WTC11 (cell line): ENCODE measurements around the gene ARL9. TPM values are rescaled to one million over a fixed set of nuclear protein-coding genes. Genes with fewer than 3 reads are reported as not detected.

Source experiments
- ATAC-seq: fragments of 200-7000 bp; cut with Tn5 transposase; 2 replicates; pipeline ENCODE4 v1.10.0; 2021; ENCODE audit warnings: mild to moderate bottlenecking, moderate library complexity
- CTCF ChIA-PET: fragments of 300-600 bp; sonication (Branson Sonifier 250); formaldehyde crosslinking; loops from one replicate; lab custom pipeline; 2021; ENCODE audit warnings: antibody characterized with exemption; lab: Charles Lee
- POLR2A ChIA-PET: fragments of 350-600 bp; sonication (Branson Sonifier 250); formaldehyde crosslinking; loops from one replicate; lab custom pipeline; 2021; ENCODE audit warnings: antibody characterized with exemption; lab: Charles Lee
- DNase-seq: peaks from one replicate; pipeline ENCODE4 v3.0.0; 2021; ENCODE audit warnings: low spot score
- H3K27ac Mint-ChIP-seq: 2 replicates; pipeline ENCODE4 v1.8.0; 2021; ENCODE audit warnings: mixed read lengths
- H3K27me3 Mint-ChIP-seq: 2 replicates; pipeline ENCODE4 v1.8.0; 2021; ENCODE audit warnings: low read depth, mild to moderate bottlenecking, moderate library complexity, mixed read lengths
- H3K36me3 Mint-ChIP-seq: 2 replicates; pipeline ENCODE4 v1.8.0; 2021; ENCODE audit warnings: mixed read lengths
- H3K4me1 Mint-ChIP-seq: 2 replicates; pipeline ENCODE4 v1.8.0; 2022; ENCODE audit warnings: mixed read lengths
- H3K4me3 Mint-ChIP-seq: 2 replicates; pipeline ENCODE4 v1.8.0; 2021; ENCODE audit warnings: mild to moderate bottlenecking, moderate library complexity, mixed read lengths
- H3K9me3 Mint-ChIP-seq: 2 replicates; pipeline ENCODE4 v1.8.0; 2021; ENCODE audit warnings: mixed read lengths
- ATF3 ChIP-seq: sonication (generic); formaldehyde crosslinking; conservative IDR thresholded peaks from 2 replicates; pipeline ENCODE4 v1.8.1; 2022; ENCODE audit warnings: mild to moderate bottlenecking, missing genetic modification reagents
- ATF6 ChIP-seq: sonication (generic); formaldehyde crosslinking; IDR thresholded peaks from 2 replicates; pipeline ENCODE4 v1.8.1; 2023; ENCODE audit warnings: mild to moderate bottlenecking, missing genetic modification reagents
- CREB1 ChIP-seq: sonication (generic); formaldehyde crosslinking; IDR thresholded peaks from 2 replicates; pipeline ENCODE4 v1.8.0; 2023; ENCODE audit warnings: mild to moderate bottlenecking, missing genetic modification reagents
- CREM ChIP-seq: sonication (generic); formaldehyde crosslinking; IDR thresholded peaks from 2 replicates; pipeline ENCODE4 v1.8.1; 2022; ENCODE audit warnings: mild to moderate bottlenecking, missing genetic modification reagents, moderate library complexity
- ESRRA ChIP-seq: sonication (generic); formaldehyde crosslinking; IDR thresholded peaks from 2 replicates; pipeline ENCODE4 v1.8.1; 2022; ENCODE audit warnings: mild to moderate bottlenecking, missing genetic modification reagents, borderline replicate concordance
- ETV6 ChIP-seq: sonication (generic); formaldehyde crosslinking; IDR thresholded peaks from 2 replicates; pipeline ENCODE4 v1.8.1; 2022; ENCODE audit warnings: mild to moderate bottlenecking, missing genetic modification reagents
- GABPB1 ChIP-seq: sonication (generic); formaldehyde crosslinking; IDR thresholded peaks from 2 replicates; pipeline ENCODE4 v1.8.1; 2023; ENCODE audit warnings: mild to moderate bottlenecking, missing genetic modification reagents
- PRRX2 ChIP-seq: fragments of 250-450 bp; sonication (Bioruptor Pico); IDR thresholded peaks from 2 replicates; pipeline ENCODE4 v1.8.0; 2021; ENCODE audit warnings: mild to moderate bottlenecking
- SMAD4 ChIP-seq: sonication (generic); formaldehyde crosslinking; IDR thresholded peaks from 2 replicates; pipeline ENCODE4 v1.8.0; 2022; ENCODE audit warnings: mild to moderate bottlenecking, missing genetic modification reagents
- TP53 ChIP-seq: sonication (generic); formaldehyde crosslinking; IDR thresholded peaks from 2 replicates; pipeline ENCODE4 v1.8.1; 2023; ENCODE audit warnings: mild to moderate bottlenecking, missing genetic modification reagents
- ZNF219 ChIP-seq: sonication (generic); formaldehyde crosslinking; IDR thresholded peaks from 2 replicates; pipeline ENCODE4 v1.8.0; 2023; ENCODE audit warnings: missing genetic modification reagents, mild to moderate bottlenecking, borderline replicate concordance
- ZNF317 ChIP-seq: sonication (generic); formaldehyde crosslinking; IDR thresholded peaks from 2 replicates; pipeline ENCODE4 v1.8.1; 2023; ENCODE audit warnings: low read depth, mild to moderate bottlenecking, moderate library complexity, missing genetic modification reagents, borderline replicate concordance
- ZNF396 ChIP-seq: fragments of 250-450 bp; sonication (Bioruptor Pico); IDR thresholded peaks from 2 replicates; pipeline ENCODE4 v1.8.0; 2021; ENCODE audit warnings: mild to moderate bottlenecking, moderate library complexity, borderline replicate concordance
- ZNF416 ChIP-seq: fragments of 250-450 bp; sonication (Bioruptor Pico); IDR thresholded peaks from 2 replicates; pipeline ENCODE4 v1.9.0; 2021; ENCODE audit warnings: mild to moderate bottlenecking, inconsistent platforms
- ZNF423 ChIP-seq: fragments of 250-450 bp; sonication (Bioruptor Pico); IDR thresholded peaks from 2 replicates; pipeline ENCODE4 v2.1.2; 2022; ENCODE audit warnings: mild to moderate bottlenecking, moderate library complexity
- ZNF671 ChIP-seq: fragments of 250-450 bp; sonication (Bioruptor Pico); IDR thresholded peaks from 2 replicates; pipeline ENCODE4 v1.8.0; 2021; ENCODE audit warnings: mild to moderate bottlenecking
- total RNA-seq: library from RNA; stranded (reverse); gene quantifications from 3 replicates; pipeline ENCODE4 v1.2.3, GENCODE V29; 2021
- TF ChIP-seq, protein P1 (sequence below): sonication (generic); formaldehyde crosslinking; IDR thresholded peaks from 2 replicates; pipeline ENCODE4 v1.8.1; 2023; ENCODE audit warnings: mild to moderate bottlenecking, missing genetic modification reagents, borderline replicate concordance
- TF ChIP-seq, protein P2 (sequence below): sonication (generic); formaldehyde crosslinking; conservative IDR thresholded peaks from 2 replicates; pipeline ENCODE4 v1.8.1; 2023; ENCODE audit warnings: mild to moderate bottlenecking, low read depth, missing genetic modification reagents, moderate library complexity
- TF ChIP-seq, protein P3 (sequence below): sonication (generic); formaldehyde crosslinking; IDR thresholded peaks from 2 replicates; pipeline ENCODE4 v1.8.0; 2022; ENCODE audit warnings: mild to moderate bottlenecking, missing genetic modification reagents
- TF ChIP-seq, protein P4 (sequence below): fragments of 250-450 bp; sonication (Bioruptor Pico); IDR thresholded peaks from 2 replicates; pipeline ENCODE4 v1.9.0; 2021; ENCODE audit warnings: mild to moderate bottlenecking
- TF ChIP-seq, protein P5 (sequence below): sonication (generic); formaldehyde crosslinking; IDR thresholded peaks from 2 replicates; pipeline ENCODE4 v1.8.0; 2023; ENCODE audit warnings: missing genetic modification reagents, mild to moderate bottlenecking, borderline replicate concordance

Gene ARL9
- total RNA-seq, 1 experiment from 2014 or later = 0.48 TPM

DNA sequence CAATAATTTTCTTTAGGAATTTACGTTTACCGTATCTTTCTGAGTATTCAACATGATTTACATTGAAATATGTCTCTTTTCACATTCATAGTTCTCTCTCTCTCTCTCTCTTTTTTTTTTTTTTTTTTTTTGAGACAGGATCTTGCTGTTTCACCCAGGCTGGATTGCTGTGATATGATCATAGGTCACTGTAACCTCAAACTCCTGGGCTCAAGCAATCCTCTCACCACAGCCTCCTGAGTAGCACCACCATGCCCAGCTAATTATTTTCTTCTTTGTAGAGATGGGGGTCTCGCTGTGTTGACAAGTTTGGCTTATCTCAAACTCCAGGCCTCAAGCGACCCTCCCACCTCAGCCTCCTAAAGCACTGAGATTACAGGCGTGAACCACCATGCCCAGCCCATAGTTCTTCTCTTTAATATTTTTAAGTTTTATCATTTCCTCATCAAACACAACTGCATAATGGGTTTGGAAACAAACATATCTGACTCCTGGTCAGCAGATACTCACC, 28.3 kb upstream of the ARL9 start (continued):
- TF ChIP-seq, protein P1, sequence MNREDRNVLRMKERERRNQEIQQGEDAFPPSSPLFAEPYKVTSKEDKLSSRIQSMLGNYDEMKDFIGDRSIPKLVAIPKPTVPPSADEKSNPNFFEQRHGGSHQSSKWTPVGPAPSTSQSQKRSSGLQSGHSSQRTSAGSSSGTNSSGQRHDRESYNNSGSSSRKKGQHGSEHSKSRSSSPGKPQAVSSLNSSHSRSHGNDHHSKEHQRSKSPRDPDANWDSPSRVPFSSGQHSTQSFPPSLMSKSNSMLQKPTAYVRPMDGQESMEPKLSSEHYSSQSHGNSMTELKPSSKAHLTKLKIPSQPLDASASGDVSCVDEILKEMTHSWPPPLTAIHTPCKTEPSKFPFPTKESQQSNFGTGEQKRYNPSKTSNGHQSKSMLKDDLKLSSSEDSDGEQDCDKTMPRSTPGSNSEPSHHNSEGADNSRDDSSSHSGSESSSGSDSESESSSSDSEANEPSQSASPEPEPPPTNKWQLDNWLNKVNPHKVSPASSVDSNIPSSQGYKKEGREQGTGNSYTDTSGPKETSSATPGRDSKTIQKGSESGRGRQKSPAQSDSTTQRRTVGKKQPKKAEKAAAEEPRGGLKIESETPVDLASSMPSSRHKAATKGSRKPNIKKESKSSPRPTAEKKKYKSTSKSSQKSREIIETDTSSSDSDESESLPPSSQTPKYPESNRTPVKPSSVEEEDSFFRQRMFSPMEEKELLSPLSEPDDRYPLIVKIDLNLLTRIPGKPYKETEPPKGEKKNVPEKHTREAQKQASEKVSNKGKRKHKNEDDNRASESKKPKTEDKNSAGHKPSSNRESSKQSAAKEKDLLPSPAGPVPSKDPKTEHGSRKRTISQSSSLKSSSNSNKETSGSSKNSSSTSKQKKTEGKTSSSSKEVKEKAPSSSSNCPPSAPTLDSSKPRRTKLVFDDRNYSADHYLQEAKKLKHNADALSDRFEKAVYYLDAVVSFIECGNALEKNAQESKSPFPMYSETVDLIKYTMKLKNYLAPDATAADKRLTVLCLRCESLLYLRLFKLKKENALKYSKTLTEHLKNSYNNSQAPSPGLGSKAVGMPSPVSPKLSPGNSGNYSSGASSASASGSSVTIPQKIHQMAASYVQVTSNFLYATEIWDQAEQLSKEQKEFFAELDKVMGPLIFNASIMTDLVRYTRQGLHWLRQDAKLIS (CRISPR knock-in tag) = no peak
- no peak for TF ChIP-seq ESRRA (CRISPR knock-in tag)
- TF ChIP-seq ZNF396 (CRISPR knock-in tag) = no peak
- no peak for TF ChIP-seq CREM
- TF ChIP-seq, protein P2, sequence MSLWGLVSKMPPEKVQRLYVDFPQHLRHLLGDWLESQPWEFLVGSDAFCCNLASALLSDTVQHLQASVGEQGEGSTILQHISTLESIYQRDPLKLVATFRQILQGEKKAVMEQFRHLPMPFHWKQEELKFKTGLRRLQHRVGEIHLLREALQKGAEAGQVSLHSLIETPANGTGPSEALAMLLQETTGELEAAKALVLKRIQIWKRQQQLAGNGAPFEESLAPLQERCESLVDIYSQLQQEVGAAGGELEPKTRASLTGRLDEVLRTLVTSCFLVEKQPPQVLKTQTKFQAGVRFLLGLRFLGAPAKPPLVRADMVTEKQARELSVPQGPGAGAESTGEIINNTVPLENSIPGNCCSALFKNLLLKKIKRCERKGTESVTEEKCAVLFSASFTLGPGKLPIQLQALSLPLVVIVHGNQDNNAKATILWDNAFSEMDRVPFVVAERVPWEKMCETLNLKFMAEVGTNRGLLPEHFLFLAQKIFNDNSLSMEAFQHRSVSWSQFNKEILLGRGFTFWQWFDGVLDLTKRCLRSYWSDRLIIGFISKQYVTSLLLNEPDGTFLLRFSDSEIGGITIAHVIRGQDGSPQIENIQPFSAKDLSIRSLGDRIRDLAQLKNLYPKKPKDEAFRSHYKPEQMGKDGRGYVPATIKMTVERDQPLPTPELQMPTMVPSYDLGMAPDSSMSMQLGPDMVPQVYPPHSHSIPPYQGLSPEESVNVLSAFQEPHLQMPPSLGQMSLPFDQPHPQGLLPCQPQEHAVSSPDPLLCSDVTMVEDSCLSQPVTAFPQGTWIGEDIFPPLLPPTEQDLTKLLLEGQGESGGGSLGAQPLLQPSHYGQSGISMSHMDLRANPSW = no peak

DNA sequence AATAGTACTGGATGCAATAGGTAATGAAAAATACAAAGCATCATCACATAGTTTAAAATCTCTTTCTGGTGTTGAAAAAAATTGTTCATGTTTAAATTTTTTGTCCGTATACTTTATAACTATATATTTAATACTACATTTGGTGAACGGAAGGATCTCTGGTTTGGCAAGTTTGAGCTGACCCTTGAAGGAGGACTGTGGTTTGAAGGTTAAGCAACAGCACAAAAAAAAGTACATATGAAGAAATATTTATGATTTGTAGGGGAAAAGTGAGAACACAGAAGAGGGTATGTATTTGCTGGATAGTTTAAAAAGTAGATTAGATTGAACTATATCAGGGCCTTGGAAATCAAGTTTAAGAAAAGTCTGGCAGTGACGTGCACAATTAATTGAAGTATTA, 24.9 kb upstream of the ARL9 start:
- ATAC-seq (no peak), DNase-seq (no peak)
- H3K4me3 Mint-ChIP-seq = no peak overlapping the region
- CTCF ChIA-PET = no interaction called here
- POLR2A ChIA-PET = no interaction called here
- no peak overlapping the region for H3K27ac Mint-ChIP-seq
- no peaks in the 10 kb centered on the region for H3K9me3 Mint-ChIP-seq
- peaks cover 63% of the 10 kb centered on the region for H3K36me3 Mint-ChIP-seq
- H3K4me1 Mint-ChIP-seq = no peaks in the 10 kb centered on the region
- no peaks in the 10 kb centered on the region for H3K27me3 Mint-ChIP-seq
- TF ChIP-seq ZNF671 (CRISPR knock-in tag) = no peak
- TF ChIP-seq, protein P3, sequence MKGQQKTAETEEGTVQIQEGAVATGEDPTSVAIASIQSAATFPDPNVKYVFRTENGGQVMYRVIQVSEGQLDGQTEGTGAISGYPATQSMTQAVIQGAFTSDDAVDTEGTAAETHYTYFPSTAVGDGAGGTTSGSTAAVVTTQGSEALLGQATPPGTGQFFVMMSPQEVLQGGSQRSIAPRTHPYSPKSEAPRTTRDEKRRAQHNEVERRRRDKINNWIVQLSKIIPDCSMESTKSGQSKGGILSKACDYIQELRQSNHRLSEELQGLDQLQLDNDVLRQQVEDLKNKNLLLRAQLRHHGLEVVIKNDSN (CRISPR knock-in tag) = no peak
- TF ChIP-seq ETV6 (CRISPR knock-in tag) = no peak
- no peak for TF ChIP-seq GABPB1 (CRISPR knock-in tag)
- TF ChIP-seq SMAD4 (CRISPR knock-in tag) = no peak
- no peak for TF ChIP-seq ZNF317 (CRISPR knock-in tag)
- TF ChIP-seq, protein P4, sequence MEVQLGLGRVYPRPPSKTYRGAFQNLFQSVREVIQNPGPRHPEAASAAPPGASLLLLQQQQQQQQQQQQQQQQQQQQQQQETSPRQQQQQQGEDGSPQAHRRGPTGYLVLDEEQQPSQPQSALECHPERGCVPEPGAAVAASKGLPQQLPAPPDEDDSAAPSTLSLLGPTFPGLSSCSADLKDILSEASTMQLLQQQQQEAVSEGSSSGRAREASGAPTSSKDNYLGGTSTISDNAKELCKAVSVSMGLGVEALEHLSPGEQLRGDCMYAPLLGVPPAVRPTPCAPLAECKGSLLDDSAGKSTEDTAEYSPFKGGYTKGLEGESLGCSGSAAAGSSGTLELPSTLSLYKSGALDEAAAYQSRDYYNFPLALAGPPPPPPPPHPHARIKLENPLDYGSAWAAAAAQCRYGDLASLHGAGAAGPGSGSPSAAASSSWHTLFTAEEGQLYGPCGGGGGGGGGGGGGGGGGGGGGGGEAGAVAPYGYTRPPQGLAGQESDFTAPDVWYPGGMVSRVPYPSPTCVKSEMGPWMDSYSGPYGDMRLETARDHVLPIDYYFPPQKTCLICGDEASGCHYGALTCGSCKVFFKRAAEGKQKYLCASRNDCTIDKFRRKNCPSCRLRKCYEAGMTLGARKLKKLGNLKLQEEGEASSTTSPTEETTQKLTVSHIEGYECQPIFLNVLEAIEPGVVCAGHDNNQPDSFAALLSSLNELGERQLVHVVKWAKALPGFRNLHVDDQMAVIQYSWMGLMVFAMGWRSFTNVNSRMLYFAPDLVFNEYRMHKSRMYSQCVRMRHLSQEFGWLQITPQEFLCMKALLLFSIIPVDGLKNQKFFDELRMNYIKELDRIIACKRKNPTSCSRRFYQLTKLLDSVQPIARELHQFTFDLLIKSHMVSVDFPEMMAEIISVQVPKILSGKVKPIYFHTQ (CRISPR knock-in tag) = no peak
- no peak for TF ChIP-seq ZNF416 (CRISPR knock-in tag)
- no peak for TF ChIP-seq ATF6 (CRISPR knock-in tag)
- no peak for TF ChIP-seq TP53
- TF ChIP-seq PRRX2 (CRISPR knock-in tag) = no peak
- no peak for TF ChIP-seq ZNF423 (CRISPR knock-in tag)
- no peak for TF ChIP-seq ZNF219 (CRISPR knock-in tag)
- no peak for TF ChIP-seq CREB1 (CRISPR knock-in tag)
- TF ChIP-seq ATF3 = no peak
- TF ChIP-seq, protein P5, sequence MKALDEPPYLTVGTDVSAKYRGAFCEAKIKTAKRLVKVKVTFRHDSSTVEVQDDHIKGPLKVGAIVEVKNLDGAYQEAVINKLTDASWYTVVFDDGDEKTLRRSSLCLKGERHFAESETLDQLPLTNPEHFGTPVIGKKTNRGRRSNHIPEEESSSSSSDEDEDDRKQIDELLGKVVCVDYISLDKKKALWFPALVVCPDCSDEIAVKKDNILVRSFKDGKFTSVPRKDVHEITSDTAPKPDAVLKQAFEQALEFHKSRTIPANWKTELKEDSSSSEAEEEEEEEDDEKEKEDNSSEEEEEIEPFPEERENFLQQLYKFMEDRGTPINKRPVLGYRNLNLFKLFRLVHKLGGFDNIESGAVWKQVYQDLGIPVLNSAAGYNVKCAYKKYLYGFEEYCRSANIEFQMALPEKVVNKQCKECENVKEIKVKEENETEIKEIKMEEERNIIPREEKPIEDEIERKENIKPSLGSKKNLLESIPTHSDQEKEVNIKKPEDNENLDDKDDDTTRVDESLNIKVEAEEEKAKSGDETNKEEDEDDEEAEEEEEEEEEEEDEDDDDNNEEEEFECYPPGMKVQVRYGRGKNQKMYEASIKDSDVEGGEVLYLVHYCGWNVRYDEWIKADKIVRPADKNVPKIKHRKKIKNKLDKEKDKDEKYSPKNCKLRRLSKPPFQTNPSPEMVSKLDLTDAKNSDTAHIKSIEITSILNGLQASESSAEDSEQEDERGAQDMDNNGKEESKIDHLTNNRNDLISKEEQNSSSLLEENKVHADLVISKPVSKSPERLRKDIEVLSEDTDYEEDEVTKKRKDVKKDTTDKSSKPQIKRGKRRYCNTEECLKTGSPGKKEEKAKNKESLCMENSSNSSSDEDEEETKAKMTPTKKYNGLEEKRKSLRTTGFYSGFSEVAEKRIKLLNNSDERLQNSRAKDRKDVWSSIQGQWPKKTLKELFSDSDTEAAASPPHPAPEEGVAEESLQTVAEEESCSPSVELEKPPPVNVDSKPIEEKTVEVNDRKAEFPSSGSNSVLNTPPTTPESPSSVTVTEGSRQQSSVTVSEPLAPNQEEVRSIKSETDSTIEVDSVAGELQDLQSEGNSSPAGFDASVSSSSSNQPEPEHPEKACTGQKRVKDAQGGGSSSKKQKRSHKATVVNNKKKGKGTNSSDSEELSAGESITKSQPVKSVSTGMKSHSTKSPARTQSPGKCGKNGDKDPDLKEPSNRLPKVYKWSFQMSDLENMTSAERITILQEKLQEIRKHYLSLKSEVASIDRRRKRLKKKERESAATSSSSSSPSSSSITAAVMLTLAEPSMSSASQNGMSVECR (CRISPR knock-in tag) = no peak
